Stimulated activated CD4-positive, alpha-beta T cell treated with anti-CD3 and anti-CD28 coated beads, TNF-alpha, amount 100 ng/mL, for 24 hours (primary cell): ENCODE measurements around the gene CCNL2.
"Not testable (repeated sequence)": the region's sequence is repeated elsewhere in the genome, so short reads cannot be mapped to it uniquely, and the experiment has no call there.

Source experiments
- DNase-seq, 3 experiments: peaks; one replicate each; pipeline ENCODE4 v3.0.0-alpha.2; 2020; ENCODE audit warnings: low read depth in 3 of 3

Gene CCNL2

GRCh38 chr1:1399872-1400575, 889 bp upstream of the CCNL2 start:
- no peak for DNase-seq

DNA sequence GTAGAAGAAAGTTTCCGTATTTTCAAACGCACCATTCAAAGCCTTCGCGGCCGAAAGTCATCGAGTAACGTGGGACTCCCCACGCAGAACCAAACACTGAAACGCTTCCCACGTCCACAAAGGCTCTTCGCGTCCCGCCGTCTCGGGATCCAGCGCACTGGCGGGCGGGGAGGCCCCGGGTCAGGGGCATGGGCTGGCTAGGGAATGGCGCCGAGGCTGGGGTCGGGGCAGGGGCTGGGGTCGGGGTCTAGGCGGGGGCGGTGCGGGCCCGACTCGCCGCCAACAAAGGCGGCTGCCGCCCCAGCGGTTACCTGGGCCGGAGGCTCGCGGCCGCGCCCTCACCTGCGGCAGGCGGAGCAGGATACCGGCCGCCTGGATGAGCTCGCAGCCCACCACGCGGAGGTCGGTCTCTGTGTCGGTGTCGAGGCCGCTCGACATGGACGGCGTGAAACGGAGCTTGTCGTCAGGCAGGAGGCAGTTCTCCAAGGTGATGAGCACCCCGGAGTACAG, 403 bp downstream of the CCNL2 start:
- DNase-seq: no peak

- no peak for DNase-seq
These were observed 1.2 kb downstream of the CCNL2 start for GRCh38 chr1:1397839-1398523.

- no peak for DNase-seq
These were observed 4.0 kb downstream of the CCNL2 start for GRCh38 chr1:1395166-1395565.

GRCh38 chr1:1394116-1394515, 5.0 kb downstream of the CCNL2 start:
- DNase-seq: no peak

DNA sequence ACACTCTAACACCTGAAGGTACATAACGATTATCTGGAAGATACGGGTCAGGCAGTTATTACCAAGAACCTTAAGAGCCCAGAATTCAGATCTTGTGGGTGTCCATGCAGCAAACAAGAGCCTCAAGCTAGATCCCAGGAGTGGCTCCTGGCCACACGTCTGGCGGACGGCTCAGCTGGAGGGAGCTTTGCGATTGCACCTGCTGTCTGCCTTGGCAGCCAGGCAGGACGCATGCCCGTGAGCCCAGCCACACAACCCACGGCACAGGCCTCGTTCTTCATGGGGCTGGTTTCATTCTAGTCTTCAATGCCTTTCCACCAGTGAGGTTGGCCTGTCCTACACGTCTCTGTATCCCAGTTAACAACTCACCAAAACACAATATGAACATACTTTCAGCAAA, 5.7 kb downstream of the CCNL2 start:
- no peak for DNase-seq

DNA sequence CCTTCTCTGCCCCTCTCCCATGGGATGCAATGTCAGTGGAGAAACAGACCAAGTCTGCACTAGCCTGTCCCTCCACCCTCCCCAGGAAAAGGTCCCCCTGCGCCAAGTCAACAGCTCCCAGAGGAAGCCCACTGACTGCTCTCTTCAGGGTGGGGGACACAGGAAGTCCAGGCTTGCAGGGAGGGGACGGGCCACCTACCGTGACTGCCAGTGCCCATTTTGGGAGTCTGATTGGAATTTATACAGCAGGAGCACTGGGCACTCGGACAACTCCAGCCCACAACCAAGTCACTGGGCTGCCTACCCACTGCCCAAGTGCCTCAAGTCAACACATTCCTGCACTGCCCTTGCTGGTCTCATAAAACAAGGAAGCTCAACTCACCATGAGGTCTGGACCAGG, 6.1 kb downstream of the CCNL2 start:
- no peak for DNase-seq

DNA sequence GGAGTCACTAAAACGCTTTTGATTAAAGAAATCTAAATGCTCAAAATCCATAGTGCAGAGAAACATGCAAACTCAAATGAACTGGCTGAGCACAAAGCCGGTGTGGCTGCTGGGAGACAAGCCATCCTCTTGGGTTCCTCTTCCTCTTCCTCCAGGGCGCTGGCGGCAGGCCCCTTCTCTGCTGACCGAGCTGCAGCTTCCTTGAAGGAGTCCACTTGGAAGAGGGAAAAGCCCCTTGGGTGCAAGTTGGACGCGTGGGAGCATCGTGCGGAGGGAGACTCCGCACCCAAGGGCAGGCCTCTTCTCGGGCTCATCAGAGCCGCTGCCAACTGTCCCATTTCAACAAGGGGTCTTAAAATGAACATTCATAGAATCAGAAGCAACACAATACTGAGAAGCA, 7.9 kb downstream of the CCNL2 start:
- DNase-seq: no peak

- no peak for DNase-seq
These were observed 8.5 kb downstream of the CCNL2 start for GRCh38 chr1:1390675-1391074.

DNA sequence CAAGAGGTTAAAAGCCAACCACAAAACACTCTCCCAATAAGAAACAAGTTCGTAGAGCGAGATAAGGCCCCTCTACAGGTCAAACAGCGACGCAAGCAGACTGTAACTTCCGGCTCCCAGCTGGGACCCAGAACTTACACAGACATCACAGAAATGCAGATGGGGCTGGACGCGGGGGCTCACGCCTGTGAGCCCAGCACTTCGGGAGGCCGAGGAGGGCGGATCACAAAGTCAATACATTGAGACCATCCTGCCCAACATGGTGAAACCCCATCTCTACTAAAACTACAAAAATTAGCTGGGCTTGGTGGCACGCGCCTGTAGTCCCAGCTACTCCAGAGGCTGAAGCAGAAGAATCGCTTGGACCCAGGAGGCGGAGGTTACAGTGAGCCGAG, 11.1 kb downstream of the CCNL2 start:
- DNase-seq: no peak

- no peak for DNase-seq
These were observed 11.7 kb downstream of the CCNL2 start for GRCh38 chr1:1387098-1388077.

DNA sequence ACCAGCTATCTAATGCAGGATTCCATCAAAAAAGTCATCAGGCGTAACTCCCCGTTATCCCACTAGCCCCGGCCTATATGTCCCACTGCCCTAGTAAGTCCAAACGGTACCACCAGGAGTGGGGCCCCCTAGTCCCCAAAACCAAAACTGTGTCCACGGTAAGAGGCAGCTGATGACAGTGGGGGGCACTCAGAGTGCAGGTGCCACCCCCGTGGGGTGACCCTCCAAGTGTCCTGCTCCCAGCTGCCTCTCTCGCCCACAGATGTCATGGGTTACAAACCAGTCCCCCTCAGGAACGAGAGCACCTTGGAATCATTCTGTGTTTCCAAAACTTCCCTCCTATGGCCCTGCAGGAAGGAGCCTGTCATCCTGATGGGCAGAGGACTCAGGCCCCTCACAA, 13.2 kb downstream of the CCNL2 start:
- DNase-seq: no peak

DNA sequence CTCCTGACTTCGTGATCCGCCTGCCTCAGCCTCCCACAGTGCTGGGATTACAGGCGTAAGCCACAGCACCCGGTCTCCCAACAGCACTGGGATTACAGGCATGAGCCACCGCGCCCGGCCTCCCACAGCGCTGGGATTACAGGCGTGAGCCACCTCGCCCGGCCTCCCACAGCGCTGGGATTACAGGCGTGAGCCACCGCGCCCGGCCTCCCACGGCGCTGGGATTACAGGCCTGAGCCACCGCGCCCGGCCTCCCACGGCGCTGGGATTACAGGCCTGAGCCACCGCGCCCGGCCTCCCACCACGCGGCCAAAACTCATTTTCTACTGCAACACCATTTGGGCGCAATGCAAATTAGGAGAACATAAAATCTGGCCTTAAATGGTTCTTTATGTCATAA, 13.8 kb downstream of the CCNL2 start:
- DNase-seq: not testable (repeated sequence)

GRCh38 chr1:1381294-1381693, 17.8 kb downstream of the CCNL2 start:
- DNase-seq: no peak

GRCh38 chr1:1380860-1381259, 18.3 kb downstream of the CCNL2 start:
- no peak for DNase-seq

- DNase-seq: no peak
These were observed 21.5 kb downstream of the CCNL2 start for GRCh38 chr1:1377540-1378205.

GRCh38 chr1:1376551-1377226, 22.4 kb downstream of the CCNL2 start:
- no peak for DNase-seq

GRCh38 chr1:1374929-1375662, 24.0 kb downstream of the CCNL2 start, which contains the start of gene AURKAIP1:
Gene AURKAIP1 (minus strand): TSS chr1:1375207. CDS start chr1:1374756, 451 bp downstream.
- peak; percentile 91 to 95 (median 93) for DNase-seq

- DNase-seq: no peak
These were observed 24.6 kb downstream of the CCNL2 start for GRCh38 chr1:1374589-1374928.

GRCh38 chr1:1373815-1374588, 25.1 kb downstream of the CCNL2 start:
- no peak for DNase-seq
